Stimulated activated CD4-positive, alpha-beta T cell treated with anti-CD3 and anti-CD28 coated beads, Interleukin-2, amount 100 ng/mL, for 48 hours (primary cell): ENCODE results near the gene PYROXD2.

ENCODE experiments used
- DNase-seq, 2 donors: peaks; one replicate each; pipeline ENCODE4 v3.0.0-alpha.2; 2020

The PYROXD2 gene

GRCh38 chr10:98411768-98412167 is 3.2 kb downstream of the PYROXD2 start:
- no peak for DNase-seq

DNA sequence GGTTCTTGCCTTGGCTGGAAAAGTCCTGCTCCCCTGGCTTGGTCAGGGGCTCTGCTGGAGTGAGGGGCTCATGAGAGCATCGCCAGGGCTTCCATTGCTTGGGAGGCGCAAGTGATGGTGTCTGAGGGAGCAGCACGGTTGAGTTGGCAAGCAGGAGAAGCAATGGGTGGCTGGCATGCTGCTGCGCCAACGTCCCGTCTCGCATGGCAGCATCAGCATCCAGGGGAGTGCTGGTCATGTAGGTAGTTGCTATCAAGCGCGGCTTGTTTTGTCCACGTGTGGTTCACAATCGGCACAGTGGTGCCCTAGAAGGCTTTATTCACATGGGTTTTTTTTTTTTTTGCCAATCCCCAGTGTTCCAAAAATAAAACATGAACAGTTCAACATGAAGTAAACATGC is 3.8 kb downstream of the PYROXD2 start:
- no peak for DNase-seq

DNA sequence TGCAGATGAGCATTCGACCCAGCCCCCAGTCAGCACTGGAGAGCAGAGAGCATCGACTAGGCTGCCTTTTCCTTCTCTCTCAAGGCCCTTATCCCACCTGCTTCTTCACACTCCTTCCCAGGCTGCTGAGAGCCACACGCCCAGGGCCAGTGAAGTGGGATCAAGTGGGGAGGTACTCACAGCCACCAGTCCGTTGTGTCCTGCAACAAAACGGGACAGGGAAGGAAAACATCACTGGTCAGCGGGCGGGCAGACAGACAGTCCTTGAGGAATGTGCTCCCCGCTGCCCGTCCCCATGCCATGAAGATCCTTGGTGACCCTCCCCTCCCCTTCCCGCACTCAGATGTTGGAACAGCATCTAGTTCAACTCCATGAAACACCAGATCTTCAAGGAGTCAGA is 4.2 kb downstream of the PYROXD2 start:
- DNase-seq, result no peak

GRCh38 chr10:98410135-98410743 is 4.7 kb downstream of the PYROXD2 start:
- no peak for DNase-seq

DNA sequence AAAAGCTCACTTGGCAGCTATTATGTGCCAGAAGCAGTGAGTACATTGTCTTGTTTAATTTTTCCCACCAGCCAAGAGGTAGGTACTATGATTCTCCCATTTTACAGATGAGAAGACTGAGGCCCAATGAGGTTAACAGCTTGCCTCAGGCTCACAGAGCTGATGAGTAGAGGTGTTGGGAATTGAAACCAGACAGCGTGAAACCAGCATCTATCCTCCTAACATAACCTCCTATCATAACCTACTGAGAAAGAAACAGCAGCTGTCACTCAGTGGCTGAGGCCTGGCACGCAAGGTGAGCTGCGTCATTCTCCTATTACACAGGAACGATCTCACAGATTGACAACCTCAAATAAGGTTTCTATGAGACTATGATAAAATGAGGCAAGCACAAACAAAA is 6.2 kb downstream of the PYROXD2 start:
- DNase-seq, result no peak

GRCh38 chr10:98407744-98408241 is 7.2 kb downstream of the PYROXD2 start:
- DNase-seq, result no peak

DNA sequence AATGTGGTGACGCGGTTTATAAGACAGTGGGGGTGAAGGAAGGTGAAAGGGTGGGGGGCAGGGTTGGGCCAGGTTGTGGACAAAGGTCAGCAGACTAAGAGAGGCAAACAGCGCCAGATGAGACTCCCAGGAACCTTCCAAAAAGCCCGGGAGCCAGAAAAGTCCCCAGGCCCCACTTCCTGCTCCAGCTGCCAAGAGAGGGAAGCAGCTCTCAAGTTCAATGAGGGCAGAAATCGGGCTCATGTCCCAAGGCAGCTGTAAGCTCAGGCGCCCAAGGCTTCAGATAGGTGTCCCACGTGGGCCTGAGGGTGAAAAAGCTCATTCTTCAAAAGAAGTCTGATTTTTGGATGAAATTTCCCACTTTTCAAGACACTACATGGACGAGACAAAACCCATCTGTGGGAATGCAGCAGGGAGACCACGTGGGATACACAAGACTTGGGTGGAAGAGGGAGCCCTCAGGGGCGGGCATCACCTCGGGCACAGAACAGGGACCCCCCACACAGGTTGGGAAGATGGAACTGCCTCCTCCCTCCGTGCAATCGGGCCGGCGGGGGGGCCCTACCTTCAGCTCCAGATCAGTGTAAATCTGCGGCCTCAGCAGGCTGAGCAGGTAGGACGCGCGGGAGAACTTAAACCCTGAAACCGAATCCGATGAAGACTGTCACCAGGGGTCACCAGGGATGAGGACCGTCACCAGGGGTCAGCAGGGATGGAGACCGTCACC is 7.8 kb downstream of the PYROXD2 start:
- DNase-seq, result no peak

GRCh38 chr10:98405422-98405821 is 9.6 kb downstream of the PYROXD2 start:
- no peak for DNase-seq

DNA sequence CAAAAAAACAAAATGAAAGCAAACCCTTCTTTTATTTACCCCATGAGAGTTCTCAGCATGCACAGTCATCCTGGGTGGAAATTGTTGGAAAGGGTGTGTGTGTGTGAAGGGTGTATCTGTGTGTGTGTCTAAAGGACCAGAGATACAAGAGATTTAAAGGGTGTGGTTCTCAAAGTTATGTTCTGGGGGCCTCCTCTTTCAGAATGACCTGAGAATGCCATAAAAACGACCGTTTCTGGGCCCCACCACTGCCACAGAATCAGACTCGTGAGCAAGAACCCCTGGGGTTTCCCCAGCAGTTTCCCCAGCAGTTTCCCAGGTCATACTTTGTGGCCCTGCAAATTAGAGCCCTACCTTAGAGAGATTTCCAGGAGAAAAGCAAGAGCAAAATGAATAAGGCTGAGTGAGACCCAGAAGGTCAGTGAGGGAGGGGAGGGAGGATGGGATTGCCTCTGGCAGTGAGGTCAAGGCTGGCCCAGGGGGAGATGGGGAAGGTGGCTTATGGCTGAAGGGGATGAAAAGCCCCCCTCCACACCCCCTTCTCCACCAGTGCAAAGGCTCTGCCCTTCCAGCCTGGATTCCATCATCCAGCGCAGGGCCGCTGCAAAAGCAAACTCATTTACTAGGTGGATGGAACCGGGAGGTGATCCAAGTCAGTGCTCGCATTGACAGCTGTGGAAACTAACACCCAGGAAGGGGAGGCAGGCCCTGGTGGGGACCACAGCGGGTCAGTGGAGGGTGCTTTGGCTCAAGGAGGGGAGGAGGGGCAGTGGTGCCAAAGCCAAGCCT is 10.2 kb downstream of the PYROXD2 start:
- no peak for DNase-seq

GRCh38 chr10:98403812-98404504 is 11.0 kb downstream of the PYROXD2 start:
- no peak for DNase-seq

DNA sequence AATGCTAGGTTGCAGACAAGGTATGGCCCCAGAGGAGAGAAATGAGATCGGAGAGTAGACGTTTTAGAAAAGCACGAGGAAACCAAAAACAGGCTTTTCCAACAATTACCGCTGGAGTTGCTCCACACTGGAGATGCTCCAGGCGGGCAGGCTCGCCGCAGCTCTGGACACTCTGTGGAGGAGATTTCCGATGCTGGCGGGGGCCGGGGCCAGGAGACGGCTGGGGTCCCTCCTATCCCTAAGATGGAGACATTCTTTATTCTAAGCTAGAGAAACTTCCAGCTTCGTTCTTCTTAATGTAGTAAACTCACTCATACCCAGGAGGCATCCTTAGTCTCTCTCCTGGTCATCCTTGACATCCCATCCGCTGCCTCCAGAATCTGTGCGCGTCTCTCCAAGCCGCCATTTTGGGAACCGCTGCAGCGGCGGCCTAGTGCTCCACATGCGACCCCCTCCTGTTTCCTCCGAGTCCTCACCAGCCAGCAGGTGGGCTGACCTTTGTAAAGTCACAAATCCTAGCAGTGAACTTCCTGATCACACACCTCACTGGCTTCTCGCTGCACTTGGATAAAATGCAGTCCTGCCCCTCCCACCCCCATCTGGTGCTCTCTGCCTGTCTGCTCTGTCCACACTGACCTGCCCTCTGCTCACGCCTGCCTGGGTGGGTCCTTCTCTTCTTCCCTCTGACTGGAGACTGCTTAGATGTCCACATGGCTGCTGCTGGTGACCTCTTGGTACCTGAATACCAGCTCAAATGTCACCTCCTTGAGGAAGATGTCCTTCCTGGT is 11.9 kb downstream of the PYROXD2 start:
- no peak for DNase-seq

- DNase-seq, result no peak
Measured at GRCh38 chr10:98402478-98402877, 12.5 kb downstream of the PYROXD2 start.

DNA sequence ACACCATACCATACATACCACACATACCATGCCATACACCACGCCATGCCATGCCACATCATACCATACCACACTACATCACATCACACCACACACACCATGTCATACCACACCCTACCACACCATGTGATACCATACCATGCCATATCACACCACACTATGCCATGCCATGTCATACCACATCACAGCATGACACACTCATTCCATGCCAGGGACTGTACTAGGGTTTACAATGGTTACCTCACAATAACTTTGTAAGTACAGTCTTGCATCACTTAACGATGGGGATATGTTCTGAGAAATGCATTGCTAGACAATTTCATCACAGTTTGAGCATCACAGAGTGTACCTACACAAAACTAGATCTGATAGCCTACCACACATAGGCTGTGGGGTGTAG is 14.5 kb downstream of the PYROXD2 start:
- no peak for DNase-seq

DNA sequence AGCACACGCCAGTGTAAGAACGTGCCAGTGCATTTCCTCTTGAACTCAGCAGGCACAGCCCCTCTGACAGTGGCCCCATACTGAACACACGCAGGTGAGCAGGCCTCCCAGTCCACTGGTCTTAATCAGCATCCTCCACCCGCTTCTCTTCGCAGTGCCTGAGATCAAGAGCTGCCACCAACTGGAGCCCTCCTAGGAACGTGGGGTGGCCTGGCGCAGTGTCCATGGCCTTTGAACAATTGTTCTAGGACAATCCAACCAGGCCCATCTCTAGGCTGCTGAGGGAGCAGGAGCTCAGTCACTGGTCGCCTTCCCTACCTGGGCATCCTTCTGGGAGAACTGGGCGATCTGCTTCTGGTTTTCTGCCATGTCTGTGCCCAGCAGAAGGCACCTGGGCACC is 15.2 kb downstream of the PYROXD2 start:
- DNase-seq, result no peak

- no peak for DNase-seq
Measured at GRCh38 chr10:98397089-98397600, 17.8 kb downstream of the PYROXD2 start.

- no peak for DNase-seq
Measured at GRCh38 chr10:98396096-98397063, 18.6 kb downstream of the PYROXD2 start.

- no peak for DNase-seq
Measured at GRCh38 chr10:98394851-98395440, 20.0 kb downstream of the PYROXD2 start.

GRCh38 chr10:98391578-98391991 is 23.4 kb downstream of the PYROXD2 start:
- DNase-seq, result no peak

GRCh38 chr10:98391065-98391464 is 23.9 kb downstream of the PYROXD2 start:
- no peak for DNase-seq

GRCh38 chr10:98390406-98390805 is 24.6 kb downstream of the PYROXD2 start:
- no peak for DNase-seq
